Activated CD4-positive, alpha-beta T cell treated with anti-CD3 and anti-CD28 coated beads, Interleukin-2, amount 50 U/mL, for 4 hours (primary cell): Measurements from ENCODE around the gene C2CD4C.
"Not testable (repeated sequence)": the region's sequence is repeated elsewhere in the genome, so short reads cannot be mapped to it uniquely, and the experiment has no call there.

ENCODE experiments used
- DNase-seq, 2 experiments: peaks; one replicate each; pipeline ENCODE4 v3.0.0-alpha.2; 2020

The C2CD4C gene

DNA sequence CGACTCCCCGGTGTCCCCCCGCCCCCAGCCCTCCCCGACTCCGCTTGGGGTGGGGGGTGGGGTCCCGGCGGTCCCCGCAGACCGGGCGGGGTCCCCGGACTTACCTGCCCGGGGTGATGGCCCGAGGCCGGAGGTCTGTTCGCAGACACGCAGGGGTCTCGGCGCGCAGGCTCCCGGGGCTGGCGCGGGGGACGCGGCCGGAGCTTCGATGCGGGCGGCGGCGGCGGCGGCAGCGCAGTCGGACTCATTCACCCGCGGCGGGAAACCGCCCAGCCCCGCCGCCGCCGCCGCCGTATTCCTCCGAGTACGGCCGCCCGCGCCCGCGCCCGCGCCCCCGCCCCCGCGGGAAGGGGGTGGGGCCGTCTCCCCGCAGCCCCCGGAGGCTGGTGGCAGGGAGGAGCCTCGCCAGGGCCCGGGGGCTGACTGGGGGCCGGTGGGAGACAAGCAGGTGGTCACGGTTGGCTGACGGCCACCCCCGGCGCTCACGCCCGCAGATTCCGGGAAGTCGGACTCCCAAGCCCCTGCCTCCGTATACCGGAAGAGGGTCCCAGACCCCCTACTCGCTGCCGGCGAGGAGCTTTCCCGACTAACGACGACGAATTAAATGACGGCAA is at the start of gene C2CD4C:
C2CD4C (minus strand) TSS at position 246 of the 614 bp plus-strand sequence. CDS start 786 bp downstream, outside the sequence.
- DNase-seq, result peak; percentile 14 to 23

GRCh38 chr19:458091-459042 is 49.4 kb upstream of the C2CD4C start:
- DNase-seq, result no peak

DNA sequence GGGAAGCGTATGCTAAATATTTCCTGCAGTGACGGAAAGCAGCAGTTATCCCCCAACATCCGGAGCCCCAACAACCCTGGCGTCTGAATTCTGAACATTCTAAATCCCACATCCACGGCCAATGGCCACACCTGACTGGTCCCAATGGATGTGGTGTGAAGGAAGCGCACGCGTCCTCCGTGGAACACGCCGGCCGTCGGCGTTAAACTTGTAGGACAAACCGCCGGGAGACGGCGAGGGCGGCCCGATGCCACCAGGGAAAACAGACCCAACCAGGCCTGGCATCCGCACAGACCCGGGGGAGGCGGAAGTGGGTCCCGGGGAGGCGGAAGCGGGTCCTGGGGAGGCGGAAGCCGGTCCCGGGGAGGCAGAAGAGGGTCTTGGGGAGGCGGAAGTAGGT is 48.7 kb upstream of the C2CD4C start:
- no peak for DNase-seq

DNA sequence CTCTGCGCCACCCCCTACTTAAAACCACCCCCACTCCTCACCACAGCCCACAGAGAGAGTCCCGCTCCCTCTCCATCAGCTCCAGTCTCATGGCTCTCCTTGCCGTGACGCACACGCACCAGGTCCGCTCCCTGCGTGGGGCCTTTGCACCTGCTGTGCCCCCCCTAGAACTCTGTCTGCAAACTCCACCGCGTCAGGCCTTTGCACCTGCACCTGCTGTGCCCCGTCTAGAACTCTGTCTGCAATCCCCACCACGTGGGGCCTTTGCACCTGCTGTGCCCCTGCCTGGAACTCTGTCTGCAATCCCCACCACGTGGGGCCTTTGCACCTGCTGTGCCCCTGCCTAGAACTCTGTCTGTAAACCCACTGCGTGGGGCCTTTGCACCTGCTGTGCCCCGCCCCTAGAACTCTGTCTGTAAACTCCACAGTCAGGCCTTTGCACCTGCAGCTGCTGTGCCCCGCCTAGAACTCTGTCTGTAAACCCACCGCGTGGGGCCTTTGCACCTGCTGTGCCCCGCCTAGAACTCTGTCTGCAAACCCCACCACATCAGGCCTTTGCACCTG is 47.7 kb upstream of the C2CD4C start:
- DNase-seq, result no peak

DNA sequence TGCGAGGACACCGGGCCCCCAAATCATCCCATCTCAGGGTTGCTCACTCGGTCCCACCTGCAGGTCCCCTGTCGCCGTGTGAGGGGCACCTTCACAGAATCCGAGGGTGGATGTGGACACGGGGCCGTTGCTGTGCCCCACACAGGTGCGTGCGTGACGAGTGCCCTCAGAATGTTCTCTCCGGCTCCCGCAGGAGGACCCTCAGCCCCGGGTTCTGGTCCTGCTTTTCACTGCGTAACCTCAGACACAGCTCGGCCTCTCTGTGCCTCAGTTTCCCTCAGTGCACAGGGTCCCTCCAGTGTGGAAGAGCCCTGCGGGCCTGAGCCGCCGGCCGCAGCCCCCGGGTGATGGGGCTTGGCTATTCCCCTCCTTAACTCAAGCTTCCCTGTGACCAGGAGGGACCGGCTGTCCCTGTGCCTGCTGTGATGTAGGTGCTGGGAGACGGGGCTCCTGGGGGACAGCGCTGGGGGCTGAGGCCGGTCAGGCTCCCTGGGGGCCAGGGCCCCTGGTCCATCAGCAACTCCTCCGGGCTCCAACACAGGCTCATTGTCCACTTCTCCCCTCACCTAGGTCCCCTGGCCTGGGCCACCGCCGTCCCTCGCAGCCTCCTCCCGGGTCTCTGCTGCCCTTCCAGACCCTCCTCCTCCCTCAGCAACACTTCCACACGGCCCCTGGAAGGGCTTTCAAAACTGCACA is 47.1 kb upstream of the C2CD4C start:
- no peak for DNase-seq

DNA sequence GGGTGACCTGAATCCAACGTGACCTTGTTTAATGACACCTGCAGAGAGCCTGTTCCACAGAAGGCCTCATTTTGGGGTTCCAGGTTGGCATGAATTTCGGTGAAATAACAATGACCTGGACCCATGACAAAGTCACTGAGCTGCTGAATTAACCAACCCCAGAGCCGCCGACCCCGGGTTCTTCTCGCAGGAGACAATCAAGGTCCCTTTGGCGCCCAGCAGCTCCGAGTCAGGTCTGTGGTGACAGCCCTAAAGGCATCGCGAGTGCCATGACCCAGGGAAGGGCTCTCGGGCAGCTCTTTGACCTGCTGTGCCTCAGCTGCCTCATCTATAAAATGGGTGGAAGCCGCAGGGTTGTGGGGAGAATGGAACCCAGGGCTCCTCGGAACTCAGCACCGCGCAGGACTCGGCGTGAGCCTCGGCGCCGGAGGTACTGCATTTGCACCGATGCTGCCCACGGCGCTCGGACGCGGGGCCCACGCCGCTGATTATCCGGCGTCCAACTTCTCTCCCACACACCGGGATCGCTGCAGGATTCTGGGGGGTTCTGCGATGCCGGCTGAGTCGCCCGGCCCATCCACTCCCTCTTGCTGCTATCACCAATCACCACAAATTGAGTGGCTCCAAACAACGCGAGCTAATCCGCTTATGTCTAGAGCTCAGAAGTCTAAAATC is 46.2 kb upstream of the C2CD4C start:
- DNase-seq, result no peak

DNA sequence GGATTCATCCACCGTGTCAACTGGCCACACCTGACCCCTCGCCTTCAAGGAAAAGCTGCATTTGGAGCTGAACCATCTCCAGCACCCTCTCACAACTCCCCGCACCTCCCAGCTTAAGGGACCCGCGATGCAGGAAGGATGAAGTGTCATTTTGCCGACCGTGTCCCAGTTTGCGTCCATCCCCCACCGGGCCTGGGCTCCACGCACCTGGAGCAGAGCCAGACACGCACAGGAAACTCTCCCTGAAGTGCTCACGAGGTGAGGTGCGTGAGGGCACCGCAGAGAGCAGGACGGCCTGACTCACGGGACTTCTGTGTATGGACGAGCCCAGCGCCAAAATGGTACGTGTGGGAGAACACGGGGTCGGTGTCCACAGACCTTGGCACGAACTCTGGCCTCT is 44.7 kb upstream of the C2CD4C start:
- DNase-seq, result no peak

DNA sequence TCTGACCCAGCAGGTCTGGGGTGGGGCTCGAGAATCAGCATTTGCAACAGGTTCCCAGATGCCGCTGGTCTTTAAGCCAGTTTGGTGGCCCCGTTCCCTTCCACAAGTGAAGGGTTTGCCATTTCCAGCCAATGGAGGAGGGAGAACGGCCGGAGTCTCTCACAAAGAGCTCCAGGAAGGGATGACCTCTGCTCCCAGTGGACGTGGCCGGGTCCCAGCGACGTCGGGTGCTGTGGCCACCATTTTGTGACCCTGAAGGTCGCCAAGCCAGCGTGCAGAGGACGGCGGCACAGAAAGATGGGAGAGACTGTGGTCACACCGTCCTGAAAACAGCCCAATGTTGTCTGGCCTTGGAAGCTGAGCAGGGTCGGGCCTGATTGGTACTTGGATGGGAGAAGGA is 43.9 kb upstream of the C2CD4C start:
- no peak for DNase-seq

DNA sequence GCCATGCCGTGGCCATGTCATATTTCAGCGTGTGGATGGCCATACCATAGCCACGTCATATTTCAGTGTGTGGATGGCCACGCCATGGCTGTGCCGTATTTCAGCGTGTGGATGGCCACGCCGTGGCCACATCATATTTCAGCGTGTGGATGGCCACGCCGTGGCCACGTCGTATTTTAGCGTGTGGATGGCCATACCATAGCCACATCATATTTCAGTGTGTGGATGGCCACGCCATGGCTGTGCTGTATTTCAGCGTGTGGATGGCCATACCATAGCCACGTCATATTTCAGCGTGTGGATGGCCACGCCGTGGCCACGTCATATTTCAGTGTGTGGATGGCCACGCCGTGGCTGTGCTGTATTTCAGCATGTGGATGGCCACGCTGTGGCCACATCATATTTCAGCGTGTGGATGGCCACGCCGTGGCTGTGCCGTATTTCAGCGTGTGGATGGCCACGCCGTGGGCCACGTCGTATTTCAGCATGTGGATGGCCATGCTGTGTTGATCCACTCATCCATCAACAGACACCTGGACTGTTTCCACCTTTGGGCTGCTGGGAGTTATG is 42.0 kb upstream of the C2CD4C start:
- DNase-seq, result not testable (repeated sequence)

- DNase-seq, result no peak
These were observed 41.0 kb upstream of the C2CD4C start for GRCh38 chr19:449916-450315.

DNA sequence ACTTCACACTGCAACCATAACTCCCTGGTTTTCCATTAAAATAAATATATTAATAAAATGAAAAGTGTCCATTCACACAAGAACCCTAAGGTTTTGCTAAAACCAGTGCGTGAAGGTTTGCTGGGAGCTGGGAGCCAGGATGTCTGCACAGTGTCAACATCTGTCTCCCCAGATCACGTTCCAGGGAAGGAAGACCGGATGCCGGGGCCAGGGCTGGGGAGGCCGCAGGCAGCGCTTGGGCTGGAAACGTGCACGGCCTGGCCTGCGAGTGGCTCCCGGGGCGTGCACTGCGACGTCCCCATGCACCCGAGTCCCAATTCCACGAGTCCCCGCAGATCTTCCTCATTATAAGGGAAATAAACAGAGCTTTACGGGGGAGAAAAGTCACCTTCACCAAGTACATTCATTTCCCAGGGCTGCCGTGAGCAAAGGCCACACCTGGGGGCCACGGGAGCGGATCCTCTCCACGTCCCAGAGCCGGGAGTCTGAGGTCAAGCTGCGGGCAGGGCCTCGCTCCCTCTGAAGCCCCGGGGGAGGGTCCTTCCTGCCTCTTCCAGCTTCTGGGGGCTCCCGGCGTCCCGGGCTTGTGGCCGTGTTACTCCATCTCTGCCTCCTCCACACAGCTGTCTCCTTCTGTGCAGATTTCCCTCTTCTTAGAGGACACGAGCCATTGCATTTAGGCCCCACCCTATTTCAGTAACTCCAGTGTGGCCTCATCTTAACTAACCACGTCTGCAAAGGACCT is 39.0 kb upstream of the C2CD4C start:
- no peak for DNase-seq

- DNase-seq, result no peak
These were observed 38.1 kb upstream of the C2CD4C start for GRCh38 chr19:447064-447426.

DNA sequence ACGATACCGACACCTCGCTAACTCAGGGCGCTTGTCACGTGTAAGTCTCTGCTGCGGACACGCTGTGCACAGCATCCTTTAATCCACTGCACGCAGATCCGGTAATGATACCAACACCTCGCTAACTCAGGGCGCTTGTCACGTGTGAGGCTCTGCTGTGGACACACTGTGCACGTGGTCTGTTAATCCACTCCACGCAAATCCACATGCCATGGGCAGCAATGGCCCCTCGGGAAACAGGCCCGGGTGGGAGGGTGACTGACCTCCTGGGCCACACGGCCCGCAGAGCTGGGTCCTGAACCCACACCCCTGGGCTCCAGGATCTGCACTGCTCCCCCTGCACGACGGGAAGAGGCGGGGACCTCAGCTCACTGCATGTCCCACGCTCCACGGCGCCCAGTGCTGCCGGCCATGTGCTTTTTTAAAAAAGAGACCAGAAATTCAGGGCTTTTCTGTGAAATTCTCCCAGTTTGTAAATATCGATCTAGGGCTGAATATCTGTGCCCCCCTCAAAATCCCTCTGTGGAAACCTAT is 35.8 kb upstream of the C2CD4C start:
- DNase-seq, result no peak

GRCh38 chr19:443005-443404 is 34.1 kb upstream of the C2CD4C start:
- no peak for DNase-seq

- no peak for DNase-seq
These were observed 33.1 kb upstream of the C2CD4C start for GRCh38 chr19:442085-442484.

DNA sequence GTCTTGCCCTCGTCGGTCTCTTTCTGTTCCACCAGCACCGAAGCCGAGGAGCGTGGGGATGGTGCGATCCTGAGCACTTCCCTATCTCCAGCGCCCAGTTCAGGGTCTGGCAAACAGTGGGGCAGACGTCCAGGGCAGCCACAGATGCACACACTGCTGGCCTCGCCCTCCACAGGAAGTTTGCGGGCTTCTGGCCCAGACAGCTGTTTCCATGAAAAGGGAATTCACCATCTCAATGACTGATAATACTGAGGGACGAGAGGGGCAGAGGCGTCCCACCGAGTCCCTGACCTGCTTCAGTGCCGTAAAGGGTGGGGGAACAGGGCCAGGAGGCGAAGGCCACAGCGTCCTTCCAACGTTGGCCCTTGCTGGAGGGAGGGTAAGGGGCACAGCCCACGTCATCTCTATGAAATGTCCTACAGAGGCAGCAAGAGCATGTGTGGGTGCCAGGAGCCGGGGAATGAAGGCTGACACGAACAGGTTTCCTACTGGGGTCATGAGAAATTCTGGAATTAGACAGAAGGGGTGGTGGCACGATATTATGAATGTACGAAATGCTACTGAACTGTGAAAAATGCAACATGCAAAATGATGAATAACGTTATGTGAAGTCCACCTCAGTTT is 32.4 kb upstream of the C2CD4C start:
- no peak for DNase-seq

GRCh38 chr19:440391-441212 is 31.7 kb upstream of the C2CD4C start:
- DNase-seq, result no peak

- no peak for DNase-seq
These were observed 30.4 kb upstream of the C2CD4C start for GRCh38 chr19:439167-439900.

DNA sequence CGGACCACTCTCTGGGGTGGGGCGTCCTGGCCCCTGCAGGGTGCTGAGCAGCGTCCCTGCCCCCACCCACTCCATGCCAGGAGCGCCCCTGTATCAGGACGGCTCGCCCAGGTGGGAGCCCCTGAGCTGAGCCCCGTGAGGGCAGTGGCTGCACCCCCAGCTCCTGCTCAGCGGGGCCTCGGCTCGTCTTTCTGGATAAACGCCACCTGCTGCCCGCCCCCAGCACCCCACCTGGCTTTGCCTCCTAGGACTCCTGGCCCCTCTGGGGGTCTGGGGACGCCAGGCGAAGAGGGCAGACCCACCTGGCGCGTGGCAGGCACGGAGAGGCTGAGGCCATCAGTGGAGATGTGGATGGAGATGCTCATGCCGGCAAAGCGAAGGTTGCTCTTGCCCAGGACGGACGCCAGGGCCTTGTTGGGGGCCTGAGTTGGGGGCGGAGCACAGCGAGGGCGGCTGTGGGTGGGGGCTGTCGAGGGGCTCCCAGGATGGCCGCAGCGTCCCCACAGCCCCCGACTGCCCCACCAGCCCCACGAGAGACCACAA is 29.5 kb upstream of the C2CD4C start:
- no peak for DNase-seq
